Measurements from ENCODE around the gene PRKG2. TPM values are rescaled to one million over a fixed set of nuclear protein-coding genes. Genes with fewer than 3 reads are reported as not detected.
A peak's percentile ranks its signal among the peaks of the same experiment; 100 is the strongest.

PRKG2 gene
- polyA plus RNA-seq, 1 donor: 61.2 TPM

DNA sequence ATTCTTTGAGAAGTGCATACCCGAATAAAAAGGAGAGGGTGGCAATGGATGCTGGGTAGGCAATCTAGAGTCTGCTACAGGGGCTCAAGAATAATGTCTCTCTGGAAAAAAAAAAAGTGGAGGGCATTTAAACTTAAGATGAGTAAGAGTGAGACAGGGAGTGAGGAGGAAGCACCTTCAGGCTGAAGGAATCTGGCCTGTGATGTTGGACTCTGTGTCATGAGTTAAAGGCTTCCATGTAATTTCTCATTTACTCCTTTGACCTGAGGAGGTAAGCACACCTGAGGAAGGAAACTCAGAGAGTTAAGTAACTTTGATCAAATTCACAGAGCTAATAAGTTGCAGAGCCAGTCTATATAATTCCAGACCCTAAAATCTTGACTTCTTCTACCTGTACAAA is 3.2 kb upstream of the PRKG2 start:
- Histone ChIP-seq H3K27ac (ENCODE audit: low read length) (peak overlapping the region; percentile 88), H3K4me1 (ENCODE audit: control insufficient read depth, insufficient read depth, low read length) (peaks cover 54% of the 10 kb centered on the region), H3K36me3 (ENCODE audit: control insufficient read depth, insufficient read depth, low read length) (no peaks in the 10 kb centered on the region), H3K4me3 (ENCODE audit: low read length) (no peak overlapping the region), H3K9me3 (ENCODE audit: control insufficient read depth, low read depth, low read length) (no peaks in the 10 kb centered on the region), H3K27me3 (ENCODE audit: control insufficient read depth, insufficient read depth, low read length) (peaks cover 7% of the 10 kb centered on the region)
- 80% methylated on average over 1 of the region's 1 CpG for WGBS (ENCODE audit: insufficient coverage, low lambda C conversion rate)
- peak in 1 of 2 donors; percentile 70 for DNase-seq

DNA sequence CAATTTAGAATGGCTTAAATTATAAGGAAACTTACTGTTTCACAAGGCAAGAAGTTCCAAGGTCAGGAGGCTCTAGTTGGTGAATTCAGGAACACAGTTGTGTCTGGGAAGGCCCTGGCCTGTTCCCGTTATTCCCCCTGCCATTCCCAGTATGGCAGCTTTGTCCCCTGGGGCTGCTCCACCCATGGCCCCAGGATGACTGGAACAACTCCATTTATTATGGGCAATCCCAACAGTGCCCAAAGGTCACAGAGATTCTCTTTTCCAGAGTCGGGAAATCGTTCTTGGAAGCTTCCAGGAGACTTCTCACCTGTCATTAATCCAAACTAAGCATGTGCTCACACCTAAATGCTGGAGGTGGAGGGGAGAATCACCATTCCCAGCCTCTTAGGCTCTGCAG is 2.8 kb upstream of the PRKG2 start:
- no CpG with 5 or more reads among the region's 3 CpGs for WGBS (ENCODE audit: insufficient coverage, low lambda C conversion rate)
- peak in 1 of 2 donors; percentile 82 for DNase-seq
- peaks cover 54% of the 10 kb centered on the region for H3K4me1 ChIP-seq (ENCODE audit: control insufficient read depth, insufficient read depth, low read length)
- H3K9me3 ChIP-seq (ENCODE audit: control insufficient read depth, low read depth, low read length): no peaks in the 10 kb centered on the region
- H3K36me3 ChIP-seq (ENCODE audit: control insufficient read depth, insufficient read depth, low read length): no peaks in the 10 kb centered on the region
- H3K4me3 ChIP-seq (ENCODE audit: low read length): no peak overlapping the region
- H3K27ac ChIP-seq (ENCODE audit: low read length): peak overlapping the region; percentile 88
- peaks cover 7% of the 10 kb centered on the region for H3K27me3 ChIP-seq (ENCODE audit: control insufficient read depth, insufficient read depth, low read length)

DNA sequence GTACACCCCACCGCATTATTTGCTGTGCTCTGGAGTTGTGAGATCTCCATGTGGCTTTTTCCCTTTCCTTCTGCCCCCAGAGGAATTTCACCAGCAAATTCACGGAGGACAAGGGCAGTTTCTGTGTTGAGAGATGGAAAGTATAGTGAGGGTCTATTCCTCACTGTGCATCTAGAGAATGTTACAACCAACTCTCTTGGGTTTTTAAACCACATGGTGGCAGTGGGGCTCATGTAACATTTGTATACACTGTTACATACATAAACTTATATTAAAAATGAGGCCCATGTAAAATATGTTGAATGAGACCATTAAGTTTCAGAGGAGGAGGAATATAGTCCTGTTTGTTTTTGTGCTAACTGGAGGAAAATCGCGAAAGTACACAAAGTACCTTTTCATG is 909 bp upstream of the PRKG2 start:
- Histone ChIP-seq H3K4me3 (ENCODE audit: low read length) (peak overlapping the region; percentile 79), H3K27me3 (ENCODE audit: control insufficient read depth, insufficient read depth, low read length) (peaks cover 7% of the 10 kb centered on the region), H3K36me3 (ENCODE audit: control insufficient read depth, insufficient read depth, low read length) (no peaks in the 10 kb centered on the region), H3K4me1 (ENCODE audit: control insufficient read depth, insufficient read depth, low read length) (peaks cover 45% of the 10 kb centered on the region), H3K9me3 (ENCODE audit: control insufficient read depth, low read depth, low read length) (no peaks in the 10 kb centered on the region), H3K27ac (ENCODE audit: low read length) (peak overlapping the region; percentile 99)
- 80% methylated on average over 2 of the region's 4 CpGs for WGBS (ENCODE audit: insufficient coverage, low lambda C conversion rate)
- no peak for DNase-seq

DNA sequence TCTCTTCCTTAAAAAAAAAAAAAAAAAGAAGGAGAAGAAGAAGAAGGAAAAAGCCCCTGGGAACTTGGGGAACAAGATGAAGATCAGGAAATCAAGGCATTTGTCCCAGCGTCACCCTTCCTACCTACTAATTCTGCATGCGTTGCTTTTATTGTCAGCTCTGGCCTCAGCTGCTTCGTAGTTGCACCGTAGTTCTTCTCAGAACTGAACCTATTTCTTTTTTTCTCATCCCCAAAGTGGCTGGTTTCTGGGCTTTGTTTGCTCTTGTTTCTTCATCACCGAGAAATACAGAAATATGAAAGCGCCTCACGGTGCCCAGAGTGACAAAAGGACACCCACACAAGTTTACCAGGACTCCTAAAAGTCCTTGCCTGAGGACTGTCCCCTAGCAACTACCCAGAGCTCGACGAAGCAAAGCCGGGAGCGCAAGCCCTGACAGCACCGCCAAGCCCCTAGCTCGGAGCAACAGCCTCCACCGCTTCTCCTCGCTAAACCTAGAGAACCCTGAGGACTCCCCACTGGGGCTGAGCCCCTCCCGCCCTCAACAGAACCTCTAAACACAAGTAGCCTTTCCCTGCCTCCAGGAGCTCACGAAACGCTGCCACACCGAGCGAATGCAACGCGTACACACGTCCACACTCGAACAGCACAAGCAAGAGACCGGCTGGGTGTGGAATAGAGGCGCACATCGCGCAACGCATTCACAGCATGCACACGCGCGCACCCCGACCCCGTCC is 710 bp downstream of the PRKG2 start:
- Histone ChIP-seq H3K27me3 (ENCODE audit: control insufficient read depth, insufficient read depth, low read length) (peaks cover 7% of the 10 kb centered on the region), H3K27ac (ENCODE audit: low read length) (peak overlapping the region; percentile 99)
- whole genome bisulfite sequencing (ENCODE audit: insufficient coverage, low lambda C conversion rate): 10% methylated on average over 4 of the region's 34 CpGs

DNA sequence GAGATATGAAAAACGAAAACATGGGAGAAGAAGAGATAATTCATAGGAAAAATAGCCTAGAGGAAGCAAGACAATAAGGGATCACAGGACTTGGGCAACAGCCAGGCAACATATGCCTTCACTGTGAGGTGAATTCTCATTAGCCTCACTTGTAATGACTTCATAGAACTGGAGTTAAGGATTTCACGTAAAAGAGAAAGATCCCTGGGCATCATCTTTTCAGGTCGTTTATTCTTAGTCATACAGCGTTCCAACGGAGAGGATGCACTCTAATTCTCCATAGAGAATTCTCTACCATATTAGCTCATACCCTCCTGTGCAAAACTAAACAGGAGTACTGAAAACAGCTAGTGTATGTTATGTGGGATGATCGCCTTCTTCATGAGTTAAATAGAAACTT is 1.4 kb downstream of the PRKG2 start:
- whole genome bisulfite sequencing (ENCODE audit: insufficient coverage, low lambda C conversion rate): 86% methylated on average over 2 of the region's 6 CpGs
- DNase-seq: peak in 1 of 2 donors; percentile 38
- Histone ChIP-seq H3K9me3 (ENCODE audit: control insufficient read depth, low read depth, low read length) (no peaks in the 10 kb centered on the region), H3K27me3 (ENCODE audit: control insufficient read depth, insufficient read depth, low read length) (peaks cover 7% of the 10 kb centered on the region), H3K4me3 (ENCODE audit: low read length) (peak overlapping the region; percentile 79), H3K36me3 (ENCODE audit: control insufficient read depth, insufficient read depth, low read length) (no peaks in the 10 kb centered on the region), H3K27ac (ENCODE audit: low read length) (peak overlapping the region; percentile 99), H3K4me1 (ENCODE audit: control insufficient read depth, insufficient read depth, low read length) (peaks cover 30% of the 10 kb centered on the region)

More for the DNA sequence above, 710 bp downstream of the PRKG2 start:
- Histone ChIP-seq H3K9me3 (ENCODE audit: control insufficient read depth, low read depth, low read length) (no peaks in the 10 kb centered on the region), H3K4me1 (ENCODE audit: control insufficient read depth, insufficient read depth, low read length) (peaks cover 34% of the 10 kb centered on the region), H3K36me3 (ENCODE audit: control insufficient read depth, insufficient read depth, low read length) (no peaks in the 10 kb centered on the region), H3K4me3 (ENCODE audit: low read length) (peak overlapping the region; percentile 79)
- peak in 1 of 2 donors; percentile 76 for DNase-seq

DNA sequence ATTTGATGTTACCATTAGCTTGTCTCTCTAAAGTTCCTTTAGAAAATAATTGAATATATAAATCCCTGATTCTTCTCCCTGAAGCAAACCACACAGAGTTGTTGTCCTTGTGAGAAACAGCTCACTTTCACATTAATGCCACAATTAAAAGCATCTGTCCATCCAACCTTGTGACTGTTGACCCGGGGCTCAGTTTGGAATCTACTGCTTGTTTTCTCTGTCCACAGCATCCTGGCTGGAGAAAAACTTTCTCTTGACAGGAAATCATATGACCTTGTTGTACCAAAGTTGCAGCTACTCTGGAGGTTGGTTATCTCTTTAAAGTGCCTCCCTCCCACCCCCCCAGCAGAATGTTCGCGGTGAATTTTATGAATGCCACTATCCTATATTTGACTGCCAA is 3.1 kb downstream of the PRKG2 start:
- H3K4me1 ChIP-seq (ENCODE audit: control insufficient read depth, insufficient read depth, low read length): peaks cover 26% of the 10 kb centered on the region
- H3K27me3 ChIP-seq (ENCODE audit: control insufficient read depth, insufficient read depth, low read length): peaks cover 7% of the 10 kb centered on the region
- DNase-seq: peak in 1 of 2 donors; percentile 46
- peak overlapping the region; percentile 79 for H3K4me3 ChIP-seq (ENCODE audit: low read length)
- H3K36me3 ChIP-seq (ENCODE audit: control insufficient read depth, insufficient read depth, low read length): no peaks in the 10 kb centered on the region
- H3K27ac ChIP-seq (ENCODE audit: low read length): peak overlapping the region; percentile 99
- H3K9me3 ChIP-seq (ENCODE audit: control insufficient read depth, low read depth, low read length): no peaks in the 10 kb centered on the region
- no CpG with 5 or more reads among the region's 3 CpGs for WGBS (ENCODE audit: insufficient coverage, low lambda C conversion rate)

DNA sequence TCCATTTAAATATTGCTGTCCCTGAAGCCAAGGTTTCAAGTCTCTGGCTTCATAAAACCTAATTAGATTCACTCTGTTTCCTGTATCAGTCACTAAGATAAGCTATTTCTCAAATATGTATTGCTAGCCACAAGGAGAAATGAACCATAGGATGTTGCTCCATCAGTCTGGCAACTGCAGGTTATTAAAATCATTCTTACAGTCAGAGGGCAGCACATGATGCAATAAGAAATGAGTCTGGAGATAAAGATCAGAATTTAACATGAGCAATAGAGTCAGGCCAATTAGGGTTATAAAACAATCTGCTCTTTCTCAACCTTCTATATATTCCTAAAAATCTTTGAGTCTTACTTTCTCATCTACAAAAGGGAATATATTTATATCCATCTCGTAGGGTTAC is 7.2 kb downstream of the PRKG2 start:
- no peaks in the 10 kb centered on the region for H3K9me3 ChIP-seq (ENCODE audit: control insufficient read depth, low read depth, low read length)
- H3K27ac ChIP-seq (ENCODE audit: low read length): peak overlapping the region; percentile 84
- H3K4me1 ChIP-seq (ENCODE audit: control insufficient read depth, insufficient read depth, low read length): peaks cover 15% of the 10 kb centered on the region
- H3K36me3 ChIP-seq (ENCODE audit: control insufficient read depth, insufficient read depth, low read length): peaks cover 2% of the 10 kb centered on the region
- no peak overlapping the region for H3K4me3 ChIP-seq (ENCODE audit: low read length)
- DNase-seq: peak; percentile 71 to 87
- no CpG with 5 or more reads among the region's 1 CpG for WGBS (ENCODE audit: insufficient coverage, low lambda C conversion rate)
- no peaks in the 10 kb centered on the region for H3K27me3 ChIP-seq (ENCODE audit: control insufficient read depth, insufficient read depth, low read length)

DNA sequence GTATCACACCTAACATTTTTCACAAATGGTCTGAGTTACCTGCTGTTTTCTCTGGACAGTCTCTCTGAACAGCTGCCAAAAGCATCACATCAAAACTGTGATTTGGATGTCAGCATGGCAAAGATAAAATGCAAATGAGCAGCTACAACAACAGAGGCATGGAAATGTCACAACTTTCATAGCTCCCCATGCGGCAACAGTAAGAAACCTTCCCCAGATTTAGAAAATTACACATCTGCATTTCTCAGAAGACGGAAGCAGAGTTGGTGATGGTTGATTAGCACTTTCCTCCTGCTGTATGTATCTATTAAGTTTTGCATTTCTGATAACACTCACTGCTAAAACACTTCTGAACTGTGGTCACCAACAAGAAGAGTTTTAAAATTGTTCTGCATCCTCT is 9.7 kb downstream of the PRKG2 start:
- Histone ChIP-seq H3K27ac (ENCODE audit: low read length) (peak overlapping the region; percentile 77), H3K27me3 (ENCODE audit: control insufficient read depth, insufficient read depth, low read length) (no peaks in the 10 kb centered on the region), H3K9me3 (ENCODE audit: control insufficient read depth, low read depth, low read length) (no peaks in the 10 kb centered on the region), H3K36me3 (ENCODE audit: control insufficient read depth, insufficient read depth, low read length) (peaks cover 4% of the 10 kb centered on the region), H3K4me3 (ENCODE audit: low read length) (no peak overlapping the region), H3K4me1 (ENCODE audit: control insufficient read depth, insufficient read depth, low read length) (peaks cover 15% of the 10 kb centered on the region)
- 100% methylated on average over 1 of the region's 2 CpGs for WGBS (ENCODE audit: insufficient coverage, low lambda C conversion rate)
- DNase-seq: no peak

DNA sequence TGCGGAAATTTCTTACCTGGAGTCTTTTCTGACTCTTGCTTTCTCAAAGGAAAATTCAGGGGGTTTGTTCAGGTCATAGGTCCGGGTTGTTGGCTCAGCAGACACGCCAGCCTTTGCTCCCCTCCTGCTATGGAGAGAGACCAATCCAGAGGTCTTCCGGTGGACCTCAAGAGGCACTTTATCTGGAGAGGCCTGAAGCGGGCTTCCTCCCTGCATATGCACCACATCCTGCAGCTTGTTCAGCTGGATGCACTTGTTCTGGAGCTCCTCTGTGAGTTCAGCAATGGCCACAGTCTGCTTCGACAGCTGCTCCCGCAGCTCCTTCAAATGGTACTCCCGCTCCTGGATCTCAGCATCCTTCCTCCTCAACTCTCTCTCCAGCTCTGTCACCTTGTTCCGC is 10.5 kb downstream of the PRKG2 start:
- Histone ChIP-seq H3K4me3 (ENCODE audit: low read length) (no peak overlapping the region), H3K4me1 (ENCODE audit: control insufficient read depth, insufficient read depth, low read length) (peaks cover 15% of the 10 kb centered on the region), H3K27me3 (ENCODE audit: control insufficient read depth, insufficient read depth, low read length) (no peaks in the 10 kb centered on the region), H3K36me3 (ENCODE audit: control insufficient read depth, insufficient read depth, low read length) (peaks cover 8% of the 10 kb centered on the region), H3K9me3 (ENCODE audit: control insufficient read depth, low read depth, low read length) (no peaks in the 10 kb centered on the region), H3K27ac (ENCODE audit: low read length) (peak overlapping the region; percentile 77)
- WGBS (ENCODE audit: insufficient coverage, low lambda C conversion rate): no CpG with 5 or more reads among the region's 9 CpGs
- peak in 1 of 2 donors; percentile 17 for DNase-seq

DNA sequence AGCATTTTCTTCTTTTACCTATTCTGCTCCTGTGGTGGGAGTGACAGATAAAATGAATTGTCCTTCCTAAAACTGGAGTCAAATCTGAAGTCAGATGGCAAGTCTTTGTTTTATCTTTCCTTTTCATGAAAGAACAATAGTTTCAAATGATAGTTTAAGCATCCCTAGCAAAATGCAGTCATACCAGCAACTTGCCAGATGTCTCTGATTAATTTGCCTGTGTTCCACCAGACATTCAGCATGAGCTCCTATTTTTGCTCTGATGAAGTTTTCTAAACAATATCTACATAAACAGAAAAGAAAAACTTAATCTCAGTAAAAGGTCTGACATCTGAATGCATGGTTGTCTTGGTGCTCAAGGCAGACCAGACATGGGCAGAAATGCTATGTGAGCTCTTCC is 15.2 kb downstream of the PRKG2 start:
- H3K27ac ChIP-seq (ENCODE audit: low read length): no peak overlapping the region
- H3K9me3 ChIP-seq (ENCODE audit: control insufficient read depth, low read depth, low read length): no peaks in the 10 kb centered on the region
- H3K4me3 ChIP-seq (ENCODE audit: low read length): no peak overlapping the region
- peaks cover 27% of the 10 kb centered on the region for H3K4me1 ChIP-seq (ENCODE audit: control insufficient read depth, insufficient read depth, low read length)
- H3K27me3 ChIP-seq (ENCODE audit: control insufficient read depth, insufficient read depth, low read length): no peaks in the 10 kb centered on the region
- H3K36me3 ChIP-seq (ENCODE audit: control insufficient read depth, insufficient read depth, low read length): peaks cover 12% of the 10 kb centered on the region
- no peak for DNase-seq

DNA sequence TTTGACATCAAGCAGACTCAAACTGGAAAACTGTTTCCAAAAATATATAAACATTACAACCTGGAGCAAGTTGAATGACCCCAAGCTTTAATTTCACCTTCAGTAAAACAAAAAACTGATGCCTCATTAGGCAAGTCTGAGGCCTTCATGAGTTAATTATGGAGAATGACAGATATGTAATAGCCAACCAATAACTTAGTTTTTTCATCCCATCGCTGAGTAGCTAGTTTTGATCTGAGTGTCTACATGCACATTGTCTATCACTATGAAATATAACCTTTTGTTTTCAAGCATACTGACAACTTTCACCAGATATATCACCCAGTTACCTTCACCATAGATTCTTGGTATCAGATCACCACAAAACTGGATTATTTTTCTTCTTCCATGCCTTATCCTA is 16.4 kb downstream of the PRKG2 start:
- Histone ChIP-seq H3K27me3 (ENCODE audit: control insufficient read depth, insufficient read depth, low read length) (no peaks in the 10 kb centered on the region), H3K4me3 (ENCODE audit: low read length) (no peak overlapping the region), H3K9me3 (ENCODE audit: control insufficient read depth, low read depth, low read length) (no peaks in the 10 kb centered on the region), H3K36me3 (ENCODE audit: control insufficient read depth, insufficient read depth, low read length) (peaks cover 10% of the 10 kb centered on the region), H3K4me1 (ENCODE audit: control insufficient read depth, insufficient read depth, low read length) (peaks cover 27% of the 10 kb centered on the region), H3K27ac (ENCODE audit: low read length) (peak overlapping the region; percentile 81)
- DNase-seq: no peak
- 100% methylated on average over 1 of the region's 1 CpG for WGBS (ENCODE audit: insufficient coverage, low lambda C conversion rate)
